Left ventricle myocardium inferior (tissue), 1 donor: ENCODE measurements around the gene SHC4. TPM values are rescaled to one million over a fixed set of nuclear protein-coding genes. Genes with fewer than 3 reads are reported as not detected.

Source experiments
- DNase-seq: peaks from one replicate; pipeline ENCODE4 v3.0.0-alpha.2; 2020
- H3K27ac ChIP-seq: fragments of 200-600 bp; replicated peaks from 2 replicates; pipeline ENCODE4 v1.8.0; 2021
- H3K27me3 ChIP-seq: fragments of 200-600 bp; 2 replicates; pipeline ENCODE4 v1.8.0; 2021; ENCODE audit warnings: low read depth
- H3K36me3 ChIP-seq: fragments of 200-600 bp; 2 replicates; pipeline ENCODE4 v1.8.0; 2021
- H3K4me1 ChIP-seq: fragments of 200-600 bp; 2 replicates; pipeline ENCODE4 v1.8.0; 2021
- H3K4me3 ChIP-seq: fragments of 200-600 bp; 2 replicates; pipeline ENCODE4 v1.8.0; 2021; ENCODE audit warnings: mild to moderate bottlenecking, moderate library complexity
- H3K9me3 ChIP-seq: fragments of 200-600 bp; replicated peaks from 2 replicates; pipeline ENCODE4 v1.8.0; 2021
- CTCF ChIP-seq: fragments of 200-600 bp; IDR thresholded peaks from 2 replicates; pipeline ENCODE4 v1.8.0; 2021; ENCODE audit warnings: antibody characterized with exemption, mild to moderate bottlenecking, borderline replicate concordance
- intact Hi-C: fragments of 100-400 bp; cut with micrococcal nuclease; formaldehyde crosslinking; loops from one replicate; pipeline ENCODE4 v1.11.0; 2022
- total RNA-seq: library from RNA; stranded (reverse); fragmentation: NEBNext Ultra II Directional; extraction: Animal tissue kit (Norgen Biotek cat#: 25700); gene quantifications from one replicate; pipeline ENCODE4 v1.2.1, GENCODE V29; 2021
- donor health status: DM: no; HTN: yes; CAD: no; lungs with severe emphysema.

SHC4 gene
- total RNA-seq, 1 donor from 2014 or later: 3.3 TPM

GRCh38 chr15:48823706-48824105 lies 140.0 kb downstream of the SHC4 start:
- intact Hi-C loops: no loop called here
- Histone ChIP-seq H3K9me3 (peaks cover 8% of the 10 kb centered on the region), H3K36me3 (no peaks in the 10 kb centered on the region), H3K27me3 (no peaks in the 10 kb centered on the region), H3K4me1 (no peaks in the 10 kb centered on the region), H3K27ac (no peak overlapping the region), H3K4me3 (no peak overlapping the region)
- no peak for DNase-seq
- TF ChIP-seq CTCF: no peak

GRCh38 chr15:48823237-48823636 lies 140.5 kb downstream of the SHC4 start:
- Histone ChIP-seq H3K36me3 (no peaks in the 10 kb centered on the region), H3K4me1 (no peaks in the 10 kb centered on the region), H3K27me3 (no peaks in the 10 kb centered on the region), H3K9me3 (peaks cover 8% of the 10 kb centered on the region), H3K27ac (no peak overlapping the region), H3K4me3 (no peak overlapping the region)
- intact Hi-C loops: no loop called here
- no peak for DNase-seq
- TF ChIP-seq CTCF: no peak

- intact Hi-C loops: no loop called here
- peaks cover 16% of the 10 kb centered on the region for H3K4me1 ChIP-seq
- no peak overlapping the region for H3K4me3 ChIP-seq
- no peaks in the 10 kb centered on the region for H3K27me3 ChIP-seq
- H3K36me3 ChIP-seq: no peaks in the 10 kb centered on the region
- DNase-seq: no peak
- no peak overlapping the region for H3K27ac ChIP-seq
- no peak for TF ChIP-seq CTCF
- H3K9me3 ChIP-seq: no peaks in the 10 kb centered on the region
Observed at GRCh38 chr15:48814286-48814685, 149.4 kb downstream of the SHC4 start.

- H3K27me3 ChIP-seq: no peaks in the 10 kb centered on the region
- DNase-seq: no peak
- intact Hi-C loops: no loop called here
- no peaks in the 10 kb centered on the region for H3K36me3 ChIP-seq
- H3K9me3 ChIP-seq: no peaks in the 10 kb centered on the region
- H3K4me1 ChIP-seq: peaks cover 16% of the 10 kb centered on the region
- TF ChIP-seq CTCF: no peak
- H3K27ac ChIP-seq: no peak overlapping the region
- H3K4me3 ChIP-seq: peak overlapping the region; percentile 77
Observed at GRCh38 chr15:48811325-48811958, 152.3 kb downstream of the SHC4 start.

GRCh38 chr15:48810414-48811324 lies 153.1 kb downstream of the SHC4 start, which contains the start of gene CEP152:
Gene CEP152 (minus strand): TSS chr15:48811069. CDS start chr15:48805649, 5,420 bp downstream.
- Histone ChIP-seq H3K4me3 (peak within 1 kb of the TSS; percentile 77), H3K27me3 (no peaks in the 10 kb centered on the region), H3K9me3 (no peaks in the 10 kb centered on the region), H3K4me1 (peaks cover 24% of the 10 kb centered on the region), H3K27ac (no peak within 1 kb of the TSS), H3K36me3 (no peaks in the 10 kb centered on the region)
- DNase-seq: peak; percentile 95
- intact Hi-C loops: no loop called here
- TF ChIP-seq CTCF: no peak
